Measurements from ENCODE around the gene DNAH17.

DNAH17 gene

GRCh38 chr17:78563189-78564145, 13.7 kb downstream of the DNAH17 start:
- ATAC-seq, result no peak
- TF ChIP-seq POU6F1 (CRISPR knock-in tag; IDR thresholded peaks at IDR 0.05; ENCODE audit: borderline replicate concordance, low read depth), result no peak
- TF ChIP-seq ZFP3 (CRISPR knock-in tag; IDR thresholded peaks at IDR 0.05), result no peak
- TF ChIP-seq OSR1 (CRISPR knock-in tag; IDR thresholded peaks at IDR 0.05), result no peak
- no peak for TF ChIP-seq CSDC2 (CRISPR knock-in tag; IDR thresholded peaks at IDR 0.05)
- no peak for TF ChIP-seq ARNTL (CRISPR knock-in tag; IDR thresholded peaks at IDR 0.05; ENCODE audit: borderline replicate concordance, low read depth)
- TF ChIP-seq ZC3H10 (CRISPR knock-in tag; IDR thresholded peaks at IDR 0.05), result no peak
- TF ChIP-seq RARB (CRISPR knock-in tag; IDR thresholded peaks at IDR 0.05), result no peak
- no peak for TF ChIP-seq SNAI2 (CRISPR knock-in tag; IDR thresholded peaks at IDR 0.05)
- no peak for TF ChIP-seq TOX (CRISPR knock-in tag; IDR thresholded peaks at IDR 0.05; ENCODE audit: borderline replicate concordance)
- no peak for TF ChIP-seq ZFP30 (CRISPR knock-in tag; IDR thresholded peaks at IDR 0.05)
- no peak for TF ChIP-seq BACH2 (CRISPR knock-in tag; IDR thresholded peaks at IDR 0.05; ENCODE audit: borderline replicate concordance)
- TF ChIP-seq ZNF8 (CRISPR knock-in tag; IDR thresholded peaks at IDR 0.05), result no peak
- no peak for TF ChIP-seq CSRNP3 (CRISPR knock-in tag; IDR thresholded peaks at IDR 0.05)
- no peak for TF ChIP-seq ZNF70 (CRISPR knock-in tag; IDR thresholded peaks at IDR 0.05)
- TF ChIP-seq ISL1 (CRISPR knock-in tag; IDR thresholded peaks at IDR 0.05), result no peak
- TF ChIP-seq ZNF565 (CRISPR knock-in tag; conservative IDR thresholded peaks at IDR 0.05; ENCODE audit: low read depth), result no peak

- TF ChIP-seq ISL1 (CRISPR knock-in tag; IDR thresholded peaks at IDR 0.05) (no peak), BACH2 (CRISPR knock-in tag; IDR thresholded peaks at IDR 0.05; ENCODE audit: borderline replicate concordance) (no peak), PPARA (CRISPR knock-in tag; IDR thresholded peaks at IDR 0.05; ENCODE audit: borderline replicate concordance) (no peak), CSDC2 (CRISPR knock-in tag; IDR thresholded peaks at IDR 0.05) (no peak), GLIS3 (CRISPR knock-in tag; IDR thresholded peaks at IDR 0.05) (no peak), PATZ1 (CRISPR knock-in tag; IDR thresholded peaks at IDR 0.05; ENCODE audit: borderline replicate concordance) (no peak), TOX (CRISPR knock-in tag; IDR thresholded peaks at IDR 0.05; ENCODE audit: borderline replicate concordance) (no peak), ZNF8 (CRISPR knock-in tag; IDR thresholded peaks at IDR 0.05) (no peak), ARNTL (CRISPR knock-in tag; IDR thresholded peaks at IDR 0.05; ENCODE audit: borderline replicate concordance, low read depth) (no peak), ESRRG (CRISPR knock-in tag; IDR thresholded peaks at IDR 0.05) (no peak), ZFP3 (CRISPR knock-in tag; IDR thresholded peaks at IDR 0.05) (no peak), ZFP30 (CRISPR knock-in tag; IDR thresholded peaks at IDR 0.05) (no peak), CSRNP3 (CRISPR knock-in tag; IDR thresholded peaks at IDR 0.05) (no peak), TCF4 (CRISPR knock-in tag; IDR thresholded peaks at IDR 0.05; ENCODE audit: borderline replicate concordance) (no peak)
- TF ChIP-seq, protein P1, sequence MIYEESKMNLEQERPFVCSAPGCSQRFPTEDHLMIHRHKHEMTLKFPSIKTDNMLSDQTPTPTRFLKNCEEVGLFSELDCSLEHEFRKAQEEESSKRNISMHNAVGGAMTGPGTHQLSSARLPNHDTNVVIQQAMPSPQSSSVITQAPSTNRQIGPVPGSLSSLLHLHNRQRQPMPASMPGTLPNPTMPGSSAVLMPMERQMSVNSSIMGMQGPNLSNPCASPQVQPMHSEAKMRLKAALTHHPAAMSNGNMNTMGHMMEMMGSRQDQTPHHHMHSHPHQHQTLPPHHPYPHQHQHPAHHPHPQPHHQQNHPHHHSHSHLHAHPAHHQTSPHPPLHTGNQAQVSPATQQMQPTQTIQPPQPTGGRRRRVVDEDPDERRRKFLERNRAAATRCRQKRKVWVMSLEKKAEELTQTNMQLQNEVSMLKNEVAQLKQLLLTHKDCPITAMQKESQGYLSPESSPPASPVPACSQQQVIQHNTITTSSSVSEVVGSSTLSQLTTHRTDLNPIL (CRISPR knock-in tag; IDR thresholded peaks at IDR 0.05; ENCODE audit: low read depth), result no peak
- ATAC-seq, result no peak
Observed at GRCh38 chr17:78562734-78563133, 14.5 kb downstream of the DNAH17 start.

All from SK-N-SH treated with all-trans-retinoic acid at 6 μM for 48 hours (cell line).